Stimulated activated CD4-positive, alpha-beta T cell treated with anti-CD3 and anti-CD28 coated beads, Interleukin-1b, Interleukin-23, amount 100 ng/mL, for 48 hours (primary cell): ENCODE results near the gene ALX1.

ENCODE experiments used
- DNase-seq: peaks from one replicate; pipeline ENCODE4 v3.0.0-alpha.2; 2020

The ALX1 gene

DNA sequence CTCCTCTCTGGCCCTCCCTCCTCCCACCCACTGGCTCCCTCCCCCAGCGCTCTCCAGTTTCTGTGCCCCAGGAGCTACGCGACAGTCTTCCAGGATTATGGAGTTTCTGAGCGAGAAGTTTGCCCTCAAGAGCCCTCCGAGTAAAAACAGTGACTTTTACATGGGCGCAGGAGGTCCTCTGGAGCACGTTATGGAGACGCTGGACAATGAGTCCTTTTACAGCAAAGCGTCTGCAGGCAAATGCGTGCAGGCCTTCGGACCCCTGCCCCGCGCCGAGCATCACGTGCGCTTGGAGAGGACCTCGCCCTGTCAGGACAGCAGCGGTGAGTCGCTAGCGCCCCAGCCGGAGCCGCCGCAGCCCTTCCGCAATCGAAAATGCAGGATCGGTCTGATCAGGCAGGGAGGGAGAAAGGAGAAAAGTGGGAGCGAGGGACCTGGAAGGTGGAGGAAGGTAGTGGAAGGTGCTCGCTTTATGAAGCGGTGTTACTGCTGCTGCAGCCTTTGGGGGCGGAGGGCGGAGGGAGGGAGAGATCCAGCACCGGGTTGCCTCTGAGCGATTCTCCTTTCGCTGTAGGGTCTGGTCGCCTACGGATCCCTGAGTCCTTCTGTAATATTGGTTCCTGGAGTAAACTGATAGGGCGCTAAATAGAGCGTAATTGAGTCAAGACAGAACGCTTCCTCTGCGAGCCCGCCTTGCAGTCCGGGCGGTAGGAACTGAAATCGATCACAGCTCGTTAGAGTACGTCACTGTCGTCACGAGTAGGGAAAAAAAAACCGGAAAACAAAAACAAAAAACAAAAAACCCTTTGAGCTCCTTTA, at the start of gene ALX1:
ALX1 (plus strand) TSS at position 56 of the 819 bp plus-strand sequence; CDS start at position 98, 42 bp downstream.
- DNase-seq = no peak

DNA sequence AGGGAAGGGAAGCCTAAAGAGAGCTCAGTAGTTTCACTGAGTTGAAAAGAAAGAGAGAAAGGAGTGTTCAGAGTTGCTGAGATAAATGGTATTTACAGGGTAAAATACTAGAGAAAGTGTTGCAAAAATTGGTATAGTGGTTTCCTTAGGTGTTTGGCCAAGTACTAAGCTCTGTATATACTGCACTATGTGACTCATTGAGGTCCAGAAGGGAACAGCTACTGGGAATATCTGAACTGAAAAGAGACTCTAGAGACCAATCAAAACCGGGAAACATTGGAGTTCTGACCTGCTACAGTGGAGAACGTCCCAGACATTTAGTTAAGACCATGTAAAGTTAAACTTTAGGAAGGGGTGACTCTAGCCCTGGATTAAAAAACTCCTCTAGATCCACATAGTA, 42.7 kb upstream of the ALX1 start:
- no peak for DNase-seq

DNA sequence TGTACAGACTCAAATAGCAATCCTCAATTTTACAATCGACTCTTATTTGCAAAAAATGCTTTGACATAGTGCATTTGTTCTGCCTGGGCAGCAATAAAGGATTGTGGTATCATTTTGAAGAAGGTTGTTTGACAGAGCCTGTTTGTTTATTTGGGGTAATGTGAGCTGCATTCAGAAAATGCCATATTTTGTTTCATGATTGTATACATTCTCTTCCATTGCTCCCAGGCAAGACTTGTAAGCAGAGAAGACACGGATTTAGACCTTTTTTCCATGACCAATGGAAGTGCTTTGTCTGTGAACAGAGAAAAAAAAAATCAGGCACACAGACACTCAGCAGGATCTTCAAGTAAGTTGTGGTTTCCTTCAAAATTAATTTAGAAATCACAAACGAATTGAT, 35.5 kb upstream of the ALX1 start:
- DNase-seq = no peak

DNA sequence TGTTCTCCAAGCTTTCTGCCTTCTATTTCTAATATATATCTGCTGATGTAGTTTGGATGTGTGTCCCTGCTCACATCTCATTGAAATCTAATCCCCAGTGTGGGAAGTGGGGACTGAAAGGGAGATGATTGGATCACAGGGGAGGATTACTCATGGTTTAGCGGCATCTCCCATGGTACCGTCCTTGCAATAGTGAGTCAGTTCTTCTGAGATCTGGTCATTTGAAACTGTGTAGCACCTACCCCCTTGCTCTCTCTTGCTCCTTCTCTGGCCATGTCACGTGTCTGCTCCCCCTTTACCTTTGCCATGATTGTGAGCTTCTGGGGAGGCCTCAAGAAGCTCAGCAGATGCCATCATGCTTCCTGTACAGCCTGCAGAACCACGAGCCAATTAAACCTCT, 26.2 kb upstream of the ALX1 start:
- no peak for DNase-seq

DNA sequence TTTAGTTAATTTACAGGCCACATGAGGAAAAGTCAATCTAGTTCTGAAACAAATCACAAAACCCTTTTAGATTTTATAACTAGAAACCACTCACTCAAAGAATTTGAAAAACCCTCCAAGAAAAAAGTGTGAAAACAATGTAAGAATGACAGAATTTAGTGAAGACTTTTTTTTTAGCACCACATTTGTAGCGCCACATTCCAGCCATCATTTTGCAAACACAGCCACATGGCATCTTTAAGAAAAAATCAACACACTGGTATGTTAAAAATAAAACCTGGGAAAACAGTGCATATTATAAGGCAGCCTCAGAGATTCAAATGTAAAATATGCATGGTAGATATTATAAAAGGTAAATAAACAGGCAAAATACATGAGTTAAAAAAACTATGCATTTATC, 22.3 kb upstream of the ALX1 start:
- no peak for DNase-seq

DNA sequence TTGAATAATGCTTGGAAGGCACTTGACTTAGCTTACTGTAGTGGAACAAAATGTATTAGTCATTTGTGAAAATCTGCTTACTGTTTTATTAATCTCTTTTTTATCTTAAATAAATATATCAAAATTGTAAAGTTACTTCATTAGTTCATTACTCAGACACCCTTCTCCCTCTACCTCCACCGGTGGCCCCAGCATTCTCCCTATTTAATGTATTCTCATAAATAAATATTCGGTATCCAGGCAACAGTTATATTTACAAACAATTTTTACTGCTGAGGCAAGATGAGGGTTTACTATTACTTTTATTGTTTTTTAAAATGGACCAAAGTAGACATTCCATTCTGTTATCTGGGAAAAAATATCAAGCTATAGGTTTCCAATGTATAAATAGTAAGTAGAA, 19.6 kb upstream of the ALX1 start:
- no peak for DNase-seq

DNA sequence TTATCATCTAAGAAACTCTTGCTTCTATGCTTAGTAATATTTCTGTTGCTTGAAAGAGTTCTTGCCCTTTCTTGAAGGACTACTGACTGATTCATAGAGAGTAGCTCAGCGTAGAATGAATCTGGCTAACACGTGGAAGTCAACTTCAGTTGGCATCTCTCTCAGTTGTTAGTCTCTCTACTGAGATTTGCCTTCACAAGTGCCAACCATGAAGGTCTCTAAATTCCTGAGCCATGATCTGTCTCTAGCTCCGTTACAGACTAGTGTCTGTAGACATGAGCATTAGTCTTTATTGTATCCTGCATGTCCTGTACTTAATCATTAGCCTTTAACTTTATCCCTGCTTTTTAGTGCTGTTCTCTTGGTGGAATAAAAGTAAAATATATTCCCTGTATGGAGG, 19.1 kb upstream of the ALX1 start:
- no peak for DNase-seq

DNA sequence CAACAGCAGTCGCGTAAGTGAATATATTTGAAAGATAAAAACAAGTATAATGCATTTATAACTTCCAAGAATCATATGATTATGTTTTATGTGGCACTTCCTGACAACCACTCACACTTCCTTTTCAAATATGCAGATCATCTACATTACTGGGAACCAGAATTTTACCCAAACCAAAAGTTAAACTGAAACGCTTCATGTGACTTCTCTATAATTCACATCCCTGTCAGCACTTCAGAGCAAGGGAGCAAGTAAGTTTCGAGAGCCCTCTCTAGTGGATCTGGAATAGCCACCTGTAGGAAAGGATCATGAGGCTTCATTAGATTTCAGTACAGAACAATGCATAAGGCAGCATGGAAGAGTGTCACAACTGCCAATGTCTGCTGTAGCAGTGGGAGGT, 13.7 kb upstream of the ALX1 start:
- no peak for DNase-seq

DNA sequence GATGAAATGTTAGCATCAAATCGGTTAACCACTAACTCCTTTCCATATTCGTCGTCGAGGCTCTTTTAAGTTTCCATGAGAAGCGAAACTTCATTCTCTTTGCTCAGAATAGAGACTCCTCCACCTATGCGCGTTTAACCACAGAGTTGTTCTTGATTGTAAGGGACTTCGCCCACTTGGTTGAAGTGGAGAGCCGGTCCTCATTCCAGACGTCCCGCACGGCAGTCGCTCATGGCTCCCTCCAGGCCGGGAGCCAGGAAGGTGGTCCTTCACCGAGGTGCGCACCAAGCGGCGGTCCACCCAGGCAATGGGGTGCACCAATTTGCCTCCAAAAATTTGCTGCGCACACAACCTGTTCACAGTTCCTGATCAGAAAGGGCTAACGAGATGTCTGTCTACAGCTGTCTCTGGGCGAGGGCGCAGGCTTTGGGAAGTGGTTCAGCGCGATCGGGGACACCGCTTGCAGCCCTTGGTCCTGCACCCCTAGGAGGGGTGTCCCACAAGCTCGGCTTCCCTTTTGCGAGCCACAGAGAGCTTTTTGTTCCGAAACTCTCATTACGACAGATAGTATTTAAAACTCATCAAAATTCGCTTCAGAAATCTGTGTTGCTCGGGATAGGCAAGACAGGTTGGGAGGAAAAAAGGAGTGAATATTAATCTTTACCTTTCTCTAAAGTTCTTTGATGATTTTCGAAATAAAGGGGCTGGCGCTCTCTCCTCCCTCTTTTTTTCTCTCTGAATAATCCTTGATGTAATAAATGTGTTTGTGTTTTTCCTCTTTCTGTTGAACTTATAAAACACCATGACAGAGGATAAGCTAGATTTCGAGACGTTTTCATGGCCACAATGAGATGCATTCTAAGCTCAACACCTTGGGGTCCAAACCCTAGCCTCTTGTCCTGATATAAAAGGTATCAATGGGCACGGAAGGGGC, 6.4 kb upstream of the ALX1 start:
- no peak for DNase-seq

DNA sequence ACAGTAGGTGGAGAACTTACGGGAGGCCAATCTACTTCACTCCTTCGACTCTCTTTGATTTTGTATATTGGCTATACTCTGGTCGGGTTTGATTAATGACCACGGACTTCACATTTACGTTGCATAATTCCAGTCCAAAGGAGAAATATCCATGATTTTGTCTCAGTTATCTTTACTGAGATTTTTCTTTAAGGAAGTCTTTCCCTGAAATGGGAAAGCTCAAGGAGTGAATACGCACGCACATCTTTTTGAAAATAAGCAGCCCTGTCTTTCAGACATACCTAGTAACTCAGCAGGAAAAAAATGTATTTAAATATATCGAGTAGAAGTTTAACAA, 5.7 kb upstream of the ALX1 start:
- no peak for DNase-seq

DNA sequence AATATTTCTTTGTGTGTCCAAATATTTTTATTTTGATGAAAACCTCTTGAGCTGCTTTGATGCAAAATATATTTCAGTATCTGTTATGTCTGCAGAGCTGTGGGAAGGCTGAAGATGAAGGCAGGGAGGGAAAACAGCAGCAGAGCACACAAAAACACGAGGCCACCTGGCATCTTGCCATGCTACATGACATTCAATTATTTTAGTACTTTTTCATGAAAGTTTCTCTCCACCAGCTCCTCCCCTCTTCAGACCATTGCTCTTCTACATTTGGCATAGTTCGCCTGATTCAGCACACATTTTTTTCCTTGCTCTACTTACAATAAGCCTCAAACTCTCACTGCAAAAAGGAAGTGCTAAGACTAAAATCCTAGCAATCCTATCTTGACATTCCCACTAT, 4.6 kb upstream of the ALX1 start:
- no peak for DNase-seq

DNA sequence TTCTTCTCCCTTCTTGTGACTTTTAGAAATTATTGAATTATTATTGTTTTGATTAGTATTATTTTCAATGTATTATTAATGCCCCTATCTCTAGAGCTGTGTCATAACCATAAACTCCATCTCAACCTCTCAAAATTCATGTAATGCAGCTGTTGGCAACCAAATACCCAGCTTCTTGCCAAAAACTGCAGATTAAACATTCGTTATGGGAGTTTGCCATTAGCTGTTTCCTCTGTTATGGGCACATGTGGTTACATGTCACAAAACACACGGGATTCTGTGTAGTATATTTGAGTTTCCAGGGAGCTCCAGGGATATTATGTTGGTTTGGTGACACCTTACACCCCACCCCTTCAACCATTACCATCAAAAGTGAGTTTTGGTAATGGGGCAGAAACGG, 2.8 kb upstream of the ALX1 start:
- DNase-seq = no peak

DNA sequence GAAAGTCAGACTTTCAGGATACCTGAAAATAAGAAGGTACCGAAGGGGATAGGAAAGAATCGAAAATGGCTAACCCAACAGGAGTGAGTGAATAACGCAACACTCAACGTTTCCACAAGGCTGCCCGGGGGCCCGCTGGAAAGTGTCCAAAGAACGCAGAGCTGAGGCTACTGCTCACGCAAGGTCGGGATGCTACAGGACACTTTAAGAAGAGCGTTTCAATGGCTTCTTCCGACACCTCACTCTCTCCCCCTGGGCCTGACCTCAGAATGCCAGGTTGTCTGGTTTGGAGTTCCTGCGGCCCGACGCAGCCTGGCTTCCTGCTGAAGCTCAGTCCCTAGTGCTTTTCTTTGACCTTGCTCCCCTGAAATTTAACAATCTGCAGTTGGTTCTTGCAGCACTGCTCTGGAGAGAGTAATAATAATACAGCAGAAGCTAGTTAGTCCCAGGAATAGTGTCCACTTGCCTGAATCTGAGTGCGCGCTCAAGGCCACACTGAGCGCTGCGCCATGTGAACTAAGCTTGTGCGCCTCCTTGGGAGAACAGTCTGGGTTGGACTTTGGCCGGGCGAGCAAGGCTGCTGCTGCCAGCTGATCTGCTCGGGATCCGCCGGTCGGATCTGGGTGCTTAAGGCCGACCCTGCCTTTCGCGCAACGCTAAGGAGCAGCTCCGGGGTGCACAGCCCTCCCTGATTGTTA, 2.0 kb upstream of the ALX1 start:
- DNase-seq = no peak

DNA sequence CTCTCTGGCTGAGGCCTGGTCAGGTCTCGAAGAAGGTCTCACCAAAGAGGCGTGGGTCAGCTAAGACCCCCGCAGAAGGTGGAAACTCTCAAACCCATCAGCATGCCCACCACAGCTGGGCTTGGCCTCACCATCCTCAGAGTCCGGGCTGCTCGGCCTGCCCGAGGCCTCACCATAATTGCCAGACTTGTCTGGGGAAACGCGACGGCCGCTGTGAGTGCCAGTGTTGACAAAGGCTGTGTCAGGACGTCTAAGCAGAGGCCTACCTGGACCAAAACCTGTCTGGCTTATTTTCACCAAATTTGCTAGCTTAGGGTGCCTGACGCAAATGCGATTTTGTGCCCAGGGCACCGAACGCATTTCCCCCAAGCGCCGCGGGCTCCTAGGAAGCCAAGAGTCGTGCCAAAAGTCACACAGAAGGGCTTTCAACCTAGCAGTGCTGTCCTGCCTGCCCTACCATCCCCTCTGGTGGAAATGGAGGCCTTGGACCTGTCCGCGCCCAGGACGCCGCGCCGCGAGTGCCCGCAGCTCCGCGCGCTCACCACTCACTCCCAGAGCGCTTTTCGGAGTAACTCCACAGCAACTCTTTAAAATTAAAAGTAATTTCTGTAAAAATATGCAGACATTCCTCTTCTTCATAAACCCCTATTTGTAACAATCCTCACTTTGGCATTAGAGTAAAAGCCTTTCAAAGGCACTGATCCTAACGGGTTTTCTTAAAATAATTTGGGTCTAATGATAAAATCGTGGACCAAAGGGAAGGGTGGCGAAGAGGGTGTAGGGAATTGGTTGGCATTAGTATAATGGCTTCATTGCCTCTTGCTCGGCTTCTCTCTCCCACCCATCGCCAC, 1.2 kb upstream of the ALX1 start:
- DNase-seq = no peak

DNA sequence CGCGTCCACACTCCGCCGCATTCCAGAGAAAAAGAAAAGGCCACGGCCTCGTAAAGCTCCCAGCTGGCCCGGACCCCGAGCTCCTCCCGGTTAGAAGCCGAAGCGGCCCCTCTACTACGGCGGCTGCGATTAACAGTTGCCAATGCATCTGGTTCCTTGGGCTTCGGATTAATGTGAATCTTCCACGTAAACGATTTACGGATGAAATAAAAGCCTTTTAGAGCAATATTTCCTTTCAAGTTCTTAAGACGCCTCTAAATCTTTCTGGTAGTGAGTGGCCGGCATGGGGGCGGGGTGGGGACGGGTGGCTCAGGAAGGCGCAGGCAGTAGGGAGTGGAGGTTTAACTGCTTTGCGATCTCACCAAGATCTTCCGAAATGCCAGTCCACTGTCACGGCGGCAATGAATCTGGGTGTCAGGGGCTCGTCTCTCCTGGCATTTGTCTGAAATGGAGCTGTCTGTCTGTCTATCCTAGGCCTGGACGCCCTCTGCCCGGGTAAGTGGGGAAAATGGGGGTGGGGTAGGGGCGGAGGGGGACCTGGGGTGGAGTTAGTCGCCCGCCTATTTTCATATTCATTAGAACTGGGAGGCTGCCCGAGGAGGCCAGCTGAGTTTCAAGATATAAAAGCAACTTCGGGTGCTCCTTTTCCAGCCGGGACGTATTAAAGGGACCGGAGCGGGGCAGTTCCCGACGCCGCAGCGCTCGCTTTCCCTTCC, 413 bp upstream of the ALX1 start:
- DNase-seq = no peak

DNA sequence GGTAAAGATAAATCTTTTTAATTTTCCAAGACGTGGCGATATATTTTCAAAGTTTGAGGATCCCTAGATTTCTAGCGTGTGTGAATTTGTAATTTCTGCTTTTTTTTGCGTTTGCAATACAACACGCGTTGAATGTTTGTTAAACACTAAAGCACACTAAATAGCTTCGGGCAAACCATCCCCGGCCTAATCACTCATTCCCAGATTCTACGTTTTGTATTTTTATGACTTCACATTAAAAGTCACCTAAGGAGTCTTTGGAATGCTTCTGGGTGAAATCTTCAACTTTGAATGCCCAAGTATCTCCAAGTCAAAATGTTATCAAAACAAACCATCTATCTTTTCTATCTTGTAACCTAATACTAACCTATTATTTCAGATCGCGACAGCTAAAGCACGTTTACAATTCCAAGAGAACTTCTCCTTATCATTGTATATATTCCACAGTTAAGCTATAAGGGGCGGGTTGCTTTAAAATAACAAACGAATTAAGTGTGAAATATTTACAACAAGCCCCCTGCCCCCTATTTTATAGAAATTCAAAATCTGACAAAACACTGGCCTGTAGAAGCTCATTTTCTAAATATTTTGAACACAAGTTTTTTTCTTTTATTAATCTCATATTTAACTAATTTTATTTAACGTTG, 1.1 kb downstream of the ALX1 start:
- DNase-seq = no peak

DNA sequence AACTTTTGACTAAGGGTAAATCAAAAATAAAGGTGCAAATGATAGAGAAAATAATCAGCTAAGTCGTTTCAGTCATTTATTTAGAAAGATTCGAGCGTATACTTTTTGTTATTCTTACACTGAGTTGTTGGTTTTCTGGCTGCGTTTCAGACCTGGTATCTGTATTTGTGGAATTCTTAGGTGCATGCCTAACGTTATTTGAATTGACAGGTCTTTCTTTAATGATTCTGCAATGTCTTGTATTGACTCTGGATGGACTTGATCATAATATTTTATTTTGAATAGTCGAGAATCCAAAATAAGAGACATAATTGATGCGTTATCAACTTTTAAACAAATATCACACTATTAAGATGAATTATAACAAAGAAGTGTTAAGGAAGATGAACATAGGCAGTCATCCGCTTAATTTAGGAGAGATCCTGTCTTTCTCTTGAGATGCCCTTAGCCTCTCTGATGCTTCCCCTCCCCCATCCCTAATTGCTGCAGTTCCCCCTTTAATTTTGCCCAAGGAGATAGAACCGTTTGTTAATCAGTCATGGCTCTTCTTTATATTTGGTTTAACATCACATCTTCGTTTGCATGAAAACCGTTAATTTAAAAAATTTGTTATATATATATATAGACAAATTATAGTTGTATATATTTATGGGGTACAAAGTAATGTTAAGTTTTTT, 1.8 kb downstream of the ALX1 start:
- DNase-seq = no peak

DNA sequence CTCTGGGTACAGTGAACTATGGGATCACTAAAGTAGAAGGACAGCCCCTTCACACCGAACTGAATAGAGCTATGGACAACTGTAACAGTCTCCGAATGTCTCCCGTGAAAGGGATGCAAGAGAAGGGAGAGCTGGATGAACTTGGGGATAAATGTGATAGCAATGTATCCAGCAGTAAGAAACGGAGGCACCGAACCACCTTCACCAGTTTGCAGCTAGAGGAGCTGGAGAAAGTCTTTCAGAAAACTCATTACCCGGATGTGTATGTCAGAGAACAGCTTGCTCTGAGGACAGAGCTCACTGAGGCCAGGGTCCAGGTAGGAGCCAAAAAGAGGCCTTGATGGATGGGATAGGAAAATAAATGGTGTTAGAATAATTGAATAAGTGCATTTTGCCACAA, 3.5 kb downstream of the ALX1 start:
- no peak for DNase-seq

DNA sequence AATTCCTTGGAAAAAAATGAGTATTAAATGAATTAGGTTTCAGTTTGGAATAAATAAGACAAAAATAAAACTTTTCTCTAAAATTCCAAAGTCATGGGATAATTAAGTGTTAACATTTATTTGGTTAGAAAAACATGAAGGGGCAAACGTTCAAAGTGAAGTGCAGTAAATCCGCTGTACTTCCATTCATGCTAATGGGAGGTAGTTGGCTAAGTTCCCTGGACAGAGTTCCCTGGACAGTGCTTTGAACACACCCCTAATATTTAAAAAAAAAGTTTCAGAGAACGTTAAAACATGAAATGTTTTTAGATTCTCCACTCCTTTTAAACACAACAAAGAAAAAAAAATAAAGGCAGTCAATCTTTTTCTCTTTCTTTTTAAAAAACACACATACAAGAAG, 16.3 kb downstream of the ALX1 start:
- DNase-seq = no peak

DNA sequence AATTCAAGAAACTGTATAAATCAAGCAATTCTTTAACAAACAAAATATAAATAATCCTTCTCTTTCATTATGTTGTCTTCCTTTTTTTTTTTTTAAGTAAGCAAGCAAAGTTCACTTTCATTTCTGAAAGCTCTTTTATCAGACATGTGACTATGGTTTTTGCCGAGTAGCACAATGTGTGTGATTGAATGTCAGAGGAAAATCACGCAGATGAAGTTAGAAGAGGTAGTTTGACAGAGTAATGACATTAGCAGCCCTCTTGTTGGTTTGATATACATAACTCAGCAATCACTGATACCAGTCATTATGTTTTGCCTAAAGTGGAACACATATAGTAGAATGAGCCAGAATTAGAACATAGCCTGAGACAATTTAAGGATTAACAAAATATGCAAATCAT, 19.0 kb downstream of the ALX1 start:
- no peak for DNase-seq

DNA sequence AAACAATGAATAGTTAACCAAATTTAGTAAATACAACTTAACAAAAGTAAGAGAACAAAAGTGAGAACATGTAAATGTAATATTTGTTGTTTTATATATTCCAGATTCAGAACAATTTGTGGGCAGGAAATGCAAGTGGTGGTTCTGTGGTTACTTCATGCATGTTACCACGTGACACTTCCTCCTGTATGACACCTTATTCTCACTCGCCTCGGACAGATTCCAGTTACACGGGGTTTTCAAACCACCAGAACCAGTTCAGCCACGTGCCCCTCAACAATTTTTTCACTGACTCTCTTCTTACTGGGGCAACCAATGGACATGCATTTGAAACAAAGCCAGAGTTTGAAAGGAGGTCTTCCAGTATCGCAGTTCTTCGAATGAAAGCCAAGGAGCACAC, 21.0 kb downstream of the ALX1 start:
- DNase-seq = no peak
